Mucosa of stomach (tissue), 1 donor: Measurements from ENCODE around the gene MCOLN3.
"Not testable (repeated sequence)": the region's sequence is repeated elsewhere in the genome, so short reads cannot be mapped to it uniquely, and the experiment has no call there.

ENCODE experiments used
- H3K27me3 ChIP-seq: one replicate; pipeline ENCODE4 v1.7.0; 2013; ENCODE audit warnings: mild to moderate bottlenecking, low read length; ENCODE audit not compliant: control insufficient read depth, insufficient read depth
- H3K36me3 ChIP-seq: one replicate; pipeline ENCODE4 v1.7.0; 2013; ENCODE audit warnings: low read length; ENCODE audit not compliant: control insufficient read depth, insufficient read depth
- H3K4me1 ChIP-seq: one replicate; pipeline ENCODE4 v1.7.0; 2013; ENCODE audit warnings: mild to moderate bottlenecking, low read length; ENCODE audit not compliant: control insufficient read depth, insufficient read depth
- H3K4me3 ChIP-seq: one replicate; pipeline ENCODE4 v1.7.0; 2013; ENCODE audit warnings: low read length
- H3K9ac ChIP-seq: one replicate; pipeline ENCODE4 v1.7.0; 2013; ENCODE audit warnings: mild to moderate bottlenecking, low read length, moderate library complexity
- H3K9me3 ChIP-seq: one replicate; pipeline ENCODE4 v1.7.0; 2013; ENCODE audit warnings: mild to moderate bottlenecking, low read length, moderate library complexity; ENCODE audit not compliant: control insufficient read depth
- donor health status: Pancreatic carcinoma.

The MCOLN3 gene

DNA sequence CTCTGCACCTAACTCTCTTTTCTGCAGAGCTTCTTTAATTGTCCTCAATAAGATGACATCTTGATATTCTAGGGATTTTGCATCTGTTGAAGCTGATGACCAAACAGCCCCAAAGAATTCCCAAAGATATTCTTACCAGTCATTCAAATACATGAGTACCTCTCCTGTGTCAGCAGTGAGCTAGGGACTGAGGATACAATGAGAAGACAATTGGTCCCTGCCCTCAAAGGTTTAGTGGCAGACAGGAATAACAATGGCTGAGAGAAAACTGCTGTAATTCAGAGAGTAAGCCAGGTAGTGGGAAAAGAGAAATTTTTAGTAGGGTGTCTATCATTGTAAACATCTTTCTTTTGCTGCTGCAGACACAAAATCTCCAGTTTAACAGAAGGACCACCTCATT, 5.9 kb downstream of the MCOLN3 start:
- H3K4me1 ChIP-seq, result peaks cover 4% of the 10 kb centered on the region
- no peak overlapping the region for H3K9ac ChIP-seq
- H3K36me3 ChIP-seq, result no peaks in the 10 kb centered on the region
- no peaks in the 10 kb centered on the region for H3K9me3 ChIP-seq
- no peak overlapping the region for H3K4me3 ChIP-seq
- peaks cover 6% of the 10 kb centered on the region for H3K27me3 ChIP-seq

DNA sequence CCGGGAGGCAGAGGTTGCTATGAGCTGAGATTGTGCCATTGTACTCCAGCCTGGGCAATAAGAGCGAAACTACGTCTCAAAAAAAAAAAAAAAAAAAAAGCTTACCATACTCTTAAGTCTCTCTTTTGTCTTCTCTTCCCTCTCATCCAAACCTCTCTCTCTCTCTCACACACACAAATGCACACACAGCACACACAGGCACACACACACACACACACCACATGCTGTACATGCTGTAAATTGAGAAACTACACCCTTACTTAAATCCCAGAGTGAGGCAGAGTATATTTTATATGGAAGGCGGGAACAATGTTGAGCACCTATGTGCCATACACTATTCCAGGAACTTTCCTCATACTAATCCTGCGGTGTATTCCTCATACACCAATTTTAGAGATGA, 6.5 kb downstream of the MCOLN3 start:
- H3K9ac ChIP-seq, result no peak overlapping the region
- no peaks in the 10 kb centered on the region for H3K27me3 ChIP-seq
- H3K4me1 ChIP-seq, result no peaks in the 10 kb centered on the region
- H3K4me3 ChIP-seq, result no peak overlapping the region
- no peaks in the 10 kb centered on the region for H3K36me3 ChIP-seq
- no peaks in the 10 kb centered on the region for H3K9me3 ChIP-seq

DNA sequence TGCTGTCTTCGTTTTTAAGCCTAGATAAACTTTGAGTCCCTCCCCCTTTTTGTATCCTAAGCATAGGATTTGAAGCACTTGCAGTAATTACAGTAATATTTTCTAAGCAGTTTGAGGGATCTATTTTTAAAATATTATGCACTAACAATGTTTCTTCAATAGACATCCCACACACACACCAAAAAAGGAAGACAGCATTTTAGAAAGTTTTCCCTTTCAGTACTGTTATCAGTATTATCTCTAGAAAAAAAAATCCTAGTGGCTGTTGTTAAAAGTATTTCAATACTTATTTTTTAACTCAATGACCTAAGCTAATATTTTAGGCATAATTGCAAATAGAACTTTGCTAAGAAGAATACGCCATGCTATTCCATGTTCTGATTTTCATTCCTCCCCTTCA, 15.1 kb downstream of the MCOLN3 start:
- Histone ChIP-seq H3K9me3 (no peaks in the 10 kb centered on the region), H3K27me3 (no peaks in the 10 kb centered on the region), H3K36me3 (no peaks in the 10 kb centered on the region), H3K4me1 (no peaks in the 10 kb centered on the region), H3K9ac (no peak overlapping the region), H3K4me3 (no peak overlapping the region)

DNA sequence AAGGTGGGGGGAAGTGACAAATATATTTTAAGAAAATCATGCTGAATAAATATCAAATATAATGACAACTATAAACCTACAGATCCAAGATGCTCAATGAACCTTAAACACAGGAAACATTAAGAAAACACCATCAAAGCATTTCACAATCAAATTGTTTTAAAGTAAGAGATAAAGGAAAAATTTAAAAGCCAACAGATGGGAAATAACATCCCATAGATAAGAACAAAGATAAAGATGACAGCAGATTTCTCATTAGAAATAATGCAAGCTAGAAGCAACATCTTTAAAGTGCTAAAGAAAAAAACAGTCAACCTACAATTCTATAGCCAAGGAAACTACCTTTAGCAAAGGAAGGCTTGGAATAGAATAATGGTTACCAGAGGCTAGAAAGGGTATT, 17.8 kb downstream of the MCOLN3 start:
- Histone ChIP-seq H3K4me3 (no peak overlapping the region), H3K9ac (no peak overlapping the region), H3K9me3 (no peaks in the 10 kb centered on the region), H3K27me3 (no peaks in the 10 kb centered on the region), H3K36me3 (no peaks in the 10 kb centered on the region), H3K4me1 (no peaks in the 10 kb centered on the region)

DNA sequence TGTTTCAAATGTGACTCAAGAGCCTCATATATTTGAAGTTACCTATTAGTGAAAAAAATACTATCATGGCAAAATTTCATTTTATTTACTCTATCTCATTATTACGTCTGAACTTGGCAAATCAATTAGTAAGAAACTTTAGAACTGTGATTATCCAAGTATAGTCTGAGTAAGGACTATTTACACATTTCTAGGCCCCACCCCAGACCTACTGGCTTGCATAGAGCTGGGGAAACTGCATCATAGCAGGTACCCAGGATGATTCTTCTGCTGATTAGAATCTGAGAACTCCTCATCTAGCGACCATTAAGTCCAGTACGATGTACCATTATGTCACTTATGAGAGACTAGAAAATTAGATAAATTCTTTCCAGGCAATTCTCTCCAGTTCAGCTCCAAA, 20.1 kb downstream of the MCOLN3 start:
- Histone ChIP-seq H3K9ac (no peak overlapping the region), H3K4me3 (no peak overlapping the region), H3K36me3 (no peaks in the 10 kb centered on the region), H3K9me3 (no peaks in the 10 kb centered on the region), H3K27me3 (no peaks in the 10 kb centered on the region), H3K4me1 (no peaks in the 10 kb centered on the region)

DNA sequence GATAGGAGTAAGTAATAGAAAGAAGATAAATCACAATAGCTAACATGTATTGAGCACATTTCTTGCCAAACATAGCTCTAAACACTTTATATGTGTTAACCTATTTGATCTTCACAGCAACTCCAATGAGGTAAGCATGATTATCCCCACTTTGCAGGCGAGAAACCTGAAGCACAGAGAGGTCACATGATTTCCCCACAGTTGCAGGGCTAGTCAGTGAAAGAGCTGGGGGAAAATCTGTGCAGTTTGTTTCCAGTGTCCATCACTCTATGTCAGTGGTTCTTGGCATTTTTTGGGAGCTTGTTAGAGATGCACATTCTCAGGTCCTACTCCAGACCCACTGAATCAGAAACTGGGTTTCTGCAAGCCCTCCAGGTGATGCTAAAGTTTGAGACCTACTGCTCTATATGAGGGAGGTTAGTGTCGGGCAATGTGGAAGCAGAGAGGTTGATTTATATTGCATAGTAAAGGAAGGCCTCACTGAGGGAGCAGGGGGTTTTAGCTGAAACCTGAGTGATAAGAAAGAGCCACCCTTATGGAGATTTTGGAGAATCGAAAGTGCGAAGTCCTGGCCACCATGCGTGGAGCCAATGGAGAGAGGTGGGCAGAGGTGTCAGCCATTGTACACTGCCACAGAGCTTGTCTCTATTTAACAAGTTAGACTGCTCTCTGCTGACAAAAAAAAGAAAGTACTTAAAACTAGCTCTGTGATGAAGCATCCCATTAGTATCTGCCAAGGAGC, 20.9 kb downstream of the MCOLN3 start:
- no peaks in the 10 kb centered on the region for H3K27me3 ChIP-seq
- no peaks in the 10 kb centered on the region for H3K36me3 ChIP-seq
- no peak overlapping the region for H3K9ac ChIP-seq
- H3K4me1 ChIP-seq, result no peaks in the 10 kb centered on the region
- no peaks in the 10 kb centered on the region for H3K9me3 ChIP-seq
- H3K4me3 ChIP-seq, result no peak overlapping the region

DNA sequence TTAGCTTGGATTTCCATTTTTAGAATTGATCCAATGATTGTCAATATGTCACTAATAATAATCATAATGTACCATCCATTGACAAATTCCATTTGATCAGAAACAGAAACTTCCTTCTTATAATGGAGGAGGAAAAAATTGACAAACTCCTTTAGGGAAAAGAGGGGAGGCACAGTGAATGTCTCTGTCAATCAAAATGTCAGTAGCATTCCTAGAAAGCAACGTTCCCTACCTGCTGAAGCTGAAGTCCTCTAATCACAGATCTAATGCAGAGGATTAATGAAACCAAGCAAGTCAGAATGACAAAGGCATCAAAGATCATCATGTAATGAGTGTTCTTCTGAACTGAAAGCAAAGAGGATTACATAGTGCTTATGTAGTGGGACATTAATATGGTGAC, 22.4 kb downstream of the MCOLN3 start:
- Histone ChIP-seq H3K9ac (no peak overlapping the region), H3K36me3 (no peaks in the 10 kb centered on the region), H3K4me1 (no peaks in the 10 kb centered on the region), H3K9me3 (no peaks in the 10 kb centered on the region), H3K27me3 (no peaks in the 10 kb centered on the region), H3K4me3 (no peak overlapping the region)

DNA sequence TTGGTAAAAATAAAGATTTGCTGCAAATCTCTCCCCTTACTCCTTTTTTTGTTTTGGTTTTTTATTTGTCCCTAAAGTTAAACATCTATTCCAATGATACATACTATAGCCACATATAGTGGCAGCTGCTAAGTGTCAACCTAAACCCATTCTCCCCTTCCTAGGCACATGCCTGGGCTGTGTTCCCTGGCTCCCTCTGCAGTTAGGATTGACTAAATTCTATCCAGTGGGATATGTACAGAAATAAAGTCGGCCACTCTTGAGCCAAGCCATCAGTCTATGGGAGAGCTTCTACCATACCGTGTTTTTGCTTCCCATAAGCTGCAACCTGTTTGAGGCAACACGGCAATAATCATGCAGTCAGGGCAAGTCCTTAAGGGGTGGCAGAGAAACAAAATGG, 23.6 kb downstream of the MCOLN3 start:
- Histone ChIP-seq H3K4me1 (no peaks in the 10 kb centered on the region), H3K9ac (no peak overlapping the region), H3K27me3 (no peaks in the 10 kb centered on the region), H3K4me3 (no peak overlapping the region), H3K36me3 (no peaks in the 10 kb centered on the region), H3K9me3 (no peaks in the 10 kb centered on the region)

DNA sequence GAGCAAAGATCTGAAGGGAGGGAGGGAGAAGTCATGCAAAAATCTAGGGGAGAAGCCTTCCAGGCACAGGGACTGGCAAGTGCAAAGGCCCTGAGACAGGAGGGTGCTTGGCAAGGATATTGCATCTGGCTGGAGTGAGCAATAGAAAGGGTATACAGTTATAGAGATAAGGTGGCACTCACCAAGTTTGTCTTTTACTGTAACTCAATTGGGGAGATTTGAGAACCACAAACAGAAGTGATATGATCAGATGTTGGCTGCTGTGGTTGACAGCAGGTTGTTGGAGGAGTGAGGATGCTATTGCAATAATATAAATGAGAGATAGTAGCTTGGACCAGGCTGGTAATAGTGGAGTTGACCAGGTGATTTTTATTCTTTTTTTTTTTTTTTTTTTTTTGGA, 25.6 kb downstream of the MCOLN3 start:
- Histone ChIP-seq H3K36me3 (no peaks in the 10 kb centered on the region), H3K9ac (no peak overlapping the region), H3K4me3 (no peak overlapping the region), H3K4me1 (no peaks in the 10 kb centered on the region), H3K9me3 (no peaks in the 10 kb centered on the region), H3K27me3 (no peaks in the 10 kb centered on the region)

DNA sequence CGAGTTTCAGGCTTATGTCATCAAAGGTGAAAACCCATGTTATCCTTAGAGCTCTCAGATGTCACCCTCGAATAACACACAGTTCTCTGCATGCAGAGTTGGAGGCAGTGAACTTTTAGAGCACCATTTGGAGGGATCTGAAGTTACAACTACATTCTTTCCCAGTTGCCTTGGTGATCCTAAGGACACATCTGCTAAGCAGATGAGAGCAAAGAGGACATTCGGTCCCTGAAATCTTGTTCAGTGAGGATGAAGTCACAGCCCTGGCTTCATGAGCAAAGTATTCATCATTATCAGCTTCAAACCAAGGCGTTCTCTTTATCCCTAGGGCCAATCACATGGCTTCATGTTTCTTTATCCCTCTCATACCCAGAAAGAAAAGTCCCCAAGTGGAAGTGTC, 28.3 kb downstream of the MCOLN3 start:
- Histone ChIP-seq H3K9me3 (no peaks in the 10 kb centered on the region), H3K4me1 (no peaks in the 10 kb centered on the region), H3K36me3 (no peaks in the 10 kb centered on the region), H3K4me3 (no peak overlapping the region), H3K9ac (no peak overlapping the region), H3K27me3 (no peaks in the 10 kb centered on the region)

DNA sequence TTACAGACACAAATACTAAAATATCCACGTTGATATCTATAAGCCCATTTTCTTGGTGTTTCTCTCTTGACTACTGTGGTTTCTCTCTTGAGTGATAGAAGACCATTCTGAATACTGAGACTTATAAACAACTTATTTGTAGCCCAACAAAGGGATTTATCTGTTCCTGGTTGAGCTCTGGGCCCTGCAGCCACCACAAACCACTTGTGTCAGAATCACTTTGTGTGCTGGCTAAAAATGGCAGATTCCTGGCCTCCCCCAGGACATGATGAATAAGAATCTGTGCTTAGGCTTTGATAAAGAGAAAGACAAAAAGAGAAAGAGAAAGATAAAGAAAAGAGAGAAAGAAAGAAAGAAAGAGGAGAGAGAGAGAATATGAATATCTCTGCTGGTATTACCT, 32.5 kb downstream of the MCOLN3 start:
- Histone ChIP-seq H3K9ac (no peak overlapping the region), H3K4me3 (no peak overlapping the region), H3K36me3 (no peaks in the 10 kb centered on the region), H3K9me3 (no peaks in the 10 kb centered on the region), H3K27me3 (no peaks in the 10 kb centered on the region), H3K4me1 (no peaks in the 10 kb centered on the region)

DNA sequence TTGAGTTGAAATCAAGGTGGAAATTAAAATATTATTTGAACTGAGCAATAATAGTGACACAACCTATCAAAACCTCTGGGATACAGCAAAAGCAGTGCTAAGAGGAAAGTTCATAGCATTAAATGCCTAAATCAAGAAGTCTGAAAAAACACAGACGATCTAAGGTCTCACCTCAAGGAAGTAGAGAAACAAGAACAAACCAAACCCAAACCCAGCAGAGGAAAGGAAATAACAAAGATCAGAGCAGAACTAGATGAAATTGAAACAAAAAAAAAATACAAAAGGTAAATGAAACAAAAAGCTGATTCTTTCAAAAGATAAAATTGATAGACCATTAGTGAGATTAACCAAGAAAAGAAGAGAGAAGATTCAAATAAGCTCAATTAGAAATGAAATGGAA, 42.7 kb downstream of the MCOLN3 start:
- not testable (repeated sequence) for H3K27me3 ChIP-seq, H3K9me3 ChIP-seq, H3K9ac ChIP-seq, H3K36me3 ChIP-seq, H3K4me1 ChIP-seq, H3K4me3 ChIP-seq

DNA sequence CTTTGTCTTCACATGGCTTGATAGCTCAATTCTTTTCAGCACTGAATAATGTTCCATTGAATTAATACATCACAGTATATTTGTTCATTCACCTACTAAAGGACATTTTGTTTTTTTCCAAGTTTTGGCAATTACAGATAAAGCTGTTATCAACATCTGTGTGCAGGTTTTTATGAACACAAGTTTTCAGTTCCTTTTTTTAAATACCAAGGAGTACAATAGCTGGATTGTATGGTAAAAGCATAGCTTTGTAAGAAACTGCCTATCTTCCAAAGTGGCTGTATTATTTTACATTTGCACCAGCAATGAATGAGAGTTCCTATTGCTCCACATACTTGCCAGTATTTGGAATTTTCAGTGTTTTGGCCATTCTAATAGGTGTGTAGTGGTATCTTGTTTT, 46.6 kb downstream of the MCOLN3 start:
- Histone ChIP-seq H3K27me3 (peaks cover 30% of the 10 kb centered on the region), H3K9ac (no peak overlapping the region), H3K36me3 (no peaks in the 10 kb centered on the region), H3K9me3 (no peaks in the 10 kb centered on the region), H3K4me1 (peaks cover 7% of the 10 kb centered on the region), H3K4me3 (no peak overlapping the region)
